ENCODE data around the gene ZPR1. TPM values are rescaled to one million over a fixed set of nuclear protein-coding genes. Genes with fewer than 3 reads are reported as not detected.

Gene ZPR1
- total and polyA plus RNA-seq, 4 donors, result 23.3 to 50.0 (median 37.9) TPM

DNA sequence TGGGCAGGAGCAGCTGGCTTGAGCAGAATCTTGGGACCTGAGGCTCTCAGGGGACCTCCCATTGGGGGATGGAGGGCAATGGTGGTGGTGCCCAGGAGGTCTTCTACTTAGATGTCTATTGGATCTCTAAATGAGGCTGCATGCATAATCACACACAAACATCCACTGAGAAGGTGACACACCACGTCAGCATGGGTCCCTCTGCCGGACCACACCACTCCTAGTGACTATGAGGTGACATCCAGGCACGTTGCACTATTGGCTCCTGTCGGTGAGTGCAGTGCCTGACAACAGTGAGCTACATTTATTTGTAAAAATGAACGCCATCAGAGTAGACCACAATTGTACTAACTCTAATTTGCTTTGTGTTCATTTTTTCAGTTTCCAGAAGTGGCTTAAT, 37.6 kb upstream of the ZPR1 start:
- H3K27me3 ChIP-seq (ENCODE audit: control insufficient read depth, insufficient read depth, low read length), result no peaks in the 10 kb centered on the region
- WGBS (ENCODE audit: insufficient coverage), result 81% methylated on average over 3 of the region's 5 CpGs
- DNase-seq (ENCODE audit: low read depth in 4 of 6, low spot score in 6 of 6), result no peak

DNA sequence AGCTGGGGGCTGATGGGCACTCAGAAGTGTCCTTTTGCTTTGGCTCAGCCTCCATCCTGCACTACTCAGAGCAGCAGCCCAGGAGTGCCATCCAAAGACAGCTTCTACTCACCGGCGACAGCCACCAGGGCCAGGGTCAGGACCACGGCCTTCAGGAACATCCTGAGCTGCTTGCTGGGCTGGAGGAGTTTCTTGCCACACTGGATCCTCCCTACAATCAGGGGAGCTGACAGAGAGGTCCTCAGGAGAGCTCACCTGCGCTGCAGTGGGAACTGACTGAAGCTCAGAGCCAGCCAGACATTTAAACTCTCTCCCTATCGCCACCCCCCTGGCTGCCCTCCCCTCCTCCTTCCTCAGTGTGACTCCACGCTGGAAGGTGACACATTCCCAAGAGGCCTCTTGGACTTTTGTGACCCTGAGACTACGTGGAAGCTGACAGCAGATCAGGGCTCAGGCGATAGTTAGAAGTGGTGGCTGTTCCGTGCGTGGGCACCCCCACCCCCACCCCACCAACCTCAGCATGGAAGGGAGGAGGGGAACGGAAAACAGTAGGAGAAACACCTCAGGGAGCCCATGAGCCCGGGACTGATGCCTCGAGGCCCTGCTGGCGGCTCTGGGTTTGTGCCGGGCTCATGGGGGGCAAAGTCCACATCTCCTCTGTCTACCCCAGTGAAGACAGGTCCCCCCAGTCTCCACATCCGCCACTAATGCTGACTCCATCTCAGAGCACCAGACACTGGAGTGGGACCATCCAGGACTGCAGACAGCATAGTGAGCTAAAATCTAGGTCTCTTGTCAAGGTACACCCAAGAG, 35.4 kb upstream of the ZPR1 start, which contains the start of gene APOA4:
Gene APOA4 (minus strand): TSS at position 274 of the 813 bp plus-strand sequence. CDS start 113 bp downstream, at position 161.
- Histone ChIP-seq H3K4me3 (ENCODE audit: low read depth, low read length) (no peak within 1 kb of the TSS), H3K9me3 (ENCODE audit: control insufficient read depth, insufficient read depth, low read length) (no peaks in the 10 kb centered on the region), H3K36me3 (ENCODE audit: control insufficient read depth, insufficient read depth, low read length) (no peaks in the 10 kb centered on the region), H3K27me3 (ENCODE audit: control insufficient read depth, insufficient read depth, low read length) (no peaks in the 10 kb centered on the region), H3K4me1 (ENCODE audit: control insufficient read depth, insufficient read depth, low read length) (peaks cover 10% of the 10 kb centered on the region), H3K27ac (ENCODE audit: low read depth, low read length) (no peak within 1 kb of the TSS)
- no peak for DNase-seq (ENCODE audit: low read depth in 4 of 6, low spot score in 6 of 6)
- 66% methylated on average over 11 of the region's 16 CpGs for WGBS (ENCODE audit: insufficient coverage)

More for the DNA sequence above, 37.6 kb upstream of the ZPR1 start:
- no peaks in the 10 kb centered on the region for H3K9me3 ChIP-seq (ENCODE audit: control insufficient read depth, insufficient read depth, low read length)
- peaks cover 24% of the 10 kb centered on the region for H3K4me1 ChIP-seq (ENCODE audit: control insufficient read depth, insufficient read depth, low read length)
- H3K27ac ChIP-seq (ENCODE audit: low read depth, low read length), result no peak overlapping the region
- H3K36me3 ChIP-seq (ENCODE audit: control insufficient read depth, insufficient read depth, low read length), result no peaks in the 10 kb centered on the region
- no peak overlapping the region for H3K4me3 ChIP-seq (ENCODE audit: low read depth, low read length)

DNA sequence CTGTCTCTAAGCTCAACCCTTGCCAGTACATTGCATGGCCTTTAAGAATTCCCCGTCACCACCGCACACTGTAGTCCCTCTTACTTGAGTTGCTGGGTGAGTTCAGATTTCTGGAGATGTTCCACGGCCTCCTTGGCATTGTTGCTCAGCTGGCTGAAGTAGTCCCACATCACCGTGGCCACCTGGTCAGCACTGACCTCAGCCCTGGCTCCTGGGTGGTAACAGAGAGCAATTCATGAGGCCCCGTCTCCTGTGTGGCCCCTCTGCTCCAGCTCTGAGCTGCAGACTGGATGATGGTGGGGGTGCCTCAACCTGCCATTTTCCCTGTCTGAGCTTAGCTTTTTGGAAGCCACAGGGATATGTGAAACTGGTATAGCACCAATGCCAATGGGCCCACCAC, 34.8 kb upstream of the ZPR1 start:
- Histone ChIP-seq H3K27ac (ENCODE audit: low read depth, low read length) (no peak overlapping the region), H3K27me3 (ENCODE audit: control insufficient read depth, insufficient read depth, low read length) (no peaks in the 10 kb centered on the region), H3K4me1 (ENCODE audit: control insufficient read depth, insufficient read depth, low read length) (peaks cover 10% of the 10 kb centered on the region), H3K9me3 (ENCODE audit: control insufficient read depth, insufficient read depth, low read length) (no peaks in the 10 kb centered on the region), H3K4me3 (ENCODE audit: low read depth, low read length) (no peak overlapping the region), H3K36me3 (ENCODE audit: control insufficient read depth, insufficient read depth, low read length) (no peaks in the 10 kb centered on the region)
- DNase-seq (ENCODE audit: low read depth in 4 of 6, low spot score in 6 of 6), result no peak
- 63% methylated on average over 5 of the region's 5 CpGs for WGBS (ENCODE audit: insufficient coverage)

GRCh38 chr11:116821050-116821918, 33.5 kb upstream of the ZPR1 start:
- DNase-seq (ENCODE audit: low read depth in 4 of 6, low spot score in 6 of 6), result no peak
- WGBS (ENCODE audit: insufficient coverage), result 94% methylated on average over 51 of the region's 51 CpGs

GRCh38 chr11:116819049-116819448, 31.2 kb upstream of the ZPR1 start:
- H3K9me3 ChIP-seq (ENCODE audit: control insufficient read depth, insufficient read depth, low read length), result no peaks in the 10 kb centered on the region
- no peaks in the 10 kb centered on the region for H3K36me3 ChIP-seq (ENCODE audit: control insufficient read depth, insufficient read depth, low read length)
- no peak overlapping the region for H3K4me3 ChIP-seq (ENCODE audit: low read depth, low read length)
- H3K27ac ChIP-seq (ENCODE audit: low read depth, low read length), result no peak overlapping the region
- WGBS (ENCODE audit: insufficient coverage), result 96% methylated on average over 6 of the region's 9 CpGs
- peaks cover 10% of the 10 kb centered on the region for H3K4me1 ChIP-seq (ENCODE audit: control insufficient read depth, insufficient read depth, low read length)
- H3K27me3 ChIP-seq (ENCODE audit: control insufficient read depth, insufficient read depth, low read length), result no peaks in the 10 kb centered on the region
- DNase-seq (ENCODE audit: low read depth in 4 of 6, low spot score in 6 of 6), result no peak

More at GRCh38 chr11:116821050-116821918, 33.5 kb upstream of the ZPR1 start:
- Histone ChIP-seq H3K27me3 (ENCODE audit: control insufficient read depth, insufficient read depth, low read length) (no peaks in the 10 kb centered on the region), H3K4me3 (ENCODE audit: low read depth, low read length) (no peak overlapping the region), H3K36me3 (ENCODE audit: control insufficient read depth, insufficient read depth, low read length) (no peaks in the 10 kb centered on the region), H3K9me3 (ENCODE audit: control insufficient read depth, insufficient read depth, low read length) (no peaks in the 10 kb centered on the region), H3K4me1 (ENCODE audit: control insufficient read depth, insufficient read depth, low read length) (peaks cover 10% of the 10 kb centered on the region), H3K27ac (ENCODE audit: low read depth, low read length) (no peak overlapping the region)

DNA sequence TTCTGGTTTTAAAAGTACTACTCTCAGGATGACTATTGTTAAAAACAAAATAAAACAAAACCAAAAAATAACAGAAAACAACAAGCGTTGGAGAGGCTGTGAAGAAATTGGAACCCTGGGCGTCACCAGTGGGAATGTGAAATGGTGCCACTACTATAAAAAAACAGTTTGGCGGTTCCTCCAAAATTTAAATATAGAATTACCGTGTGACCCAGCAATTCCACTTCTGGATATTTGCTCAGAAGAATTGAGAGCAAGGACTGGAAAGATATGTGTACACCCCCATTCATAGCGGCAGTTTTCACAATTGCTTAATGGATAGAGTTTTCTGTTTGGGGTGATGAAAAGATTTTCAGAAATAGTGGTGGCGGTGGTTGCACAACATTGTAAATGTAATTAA, 26.7 kb upstream of the ZPR1 start:
- 100% methylated on average over 1 of the region's 6 CpGs for WGBS (ENCODE audit: insufficient coverage)
- Histone ChIP-seq H3K27me3 (ENCODE audit: control insufficient read depth, insufficient read depth, low read length) (no peaks in the 10 kb centered on the region), H3K36me3 (ENCODE audit: control insufficient read depth, insufficient read depth, low read length) (no peaks in the 10 kb centered on the region), H3K4me1 (ENCODE audit: control insufficient read depth, insufficient read depth, low read length) (no peaks in the 10 kb centered on the region), H3K9me3 (ENCODE audit: control insufficient read depth, insufficient read depth, low read length) (no peaks in the 10 kb centered on the region), H3K4me3 (ENCODE audit: low read depth, low read length) (no peak overlapping the region), H3K27ac (ENCODE audit: low read depth, low read length) (no peak overlapping the region)
- no peak for DNase-seq (ENCODE audit: low read depth in 4 of 6, low spot score in 6 of 6)

GRCh38 chr11:116813781-116814471, 26.1 kb upstream of the ZPR1 start:
- no peaks in the 10 kb centered on the region for H3K9me3 ChIP-seq (ENCODE audit: control insufficient read depth, insufficient read depth, low read length)
- no peaks in the 10 kb centered on the region for H3K4me1 ChIP-seq (ENCODE audit: control insufficient read depth, insufficient read depth, low read length)
- H3K27ac ChIP-seq (ENCODE audit: low read depth, low read length), result no peak overlapping the region
- no peak overlapping the region for H3K4me3 ChIP-seq (ENCODE audit: low read depth, low read length)
- WGBS (ENCODE audit: insufficient coverage), result 76% methylated on average over 3 of the region's 5 CpGs
- DNase-seq (ENCODE audit: low read depth in 4 of 6, low spot score in 6 of 6), result no peak
- H3K36me3 ChIP-seq (ENCODE audit: control insufficient read depth, insufficient read depth, low read length), result no peaks in the 10 kb centered on the region
- H3K27me3 ChIP-seq (ENCODE audit: control insufficient read depth, insufficient read depth, low read length), result no peaks in the 10 kb centered on the region

DNA sequence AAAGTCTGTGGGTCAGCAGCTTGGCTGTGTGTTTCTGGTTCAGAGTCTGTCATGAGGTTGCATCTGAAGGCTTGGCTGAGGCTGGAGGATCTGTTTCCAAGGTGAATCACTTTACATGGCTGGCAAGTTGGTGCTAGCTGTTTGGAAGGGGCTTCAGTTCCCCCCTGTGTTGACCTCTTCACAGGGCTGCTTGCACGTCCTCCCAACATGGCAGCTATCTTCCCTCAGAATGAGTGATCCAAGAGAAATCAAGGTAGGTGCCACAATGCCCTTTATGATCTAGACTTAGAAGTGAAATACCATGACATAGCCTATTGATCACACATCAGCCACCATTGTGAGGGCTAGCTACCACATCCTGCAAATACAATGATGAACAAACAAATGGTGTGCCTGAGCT, 25.3 kb upstream of the ZPR1 start:
- no peaks in the 10 kb centered on the region for H3K9me3 ChIP-seq (ENCODE audit: control insufficient read depth, insufficient read depth, low read length)
- H3K36me3 ChIP-seq (ENCODE audit: control insufficient read depth, insufficient read depth, low read length), result no peaks in the 10 kb centered on the region
- H3K27me3 ChIP-seq (ENCODE audit: control insufficient read depth, insufficient read depth, low read length), result no peaks in the 10 kb centered on the region
- no peaks in the 10 kb centered on the region for H3K4me1 ChIP-seq (ENCODE audit: control insufficient read depth, insufficient read depth, low read length)
- H3K27ac ChIP-seq (ENCODE audit: low read depth, low read length), result no peak overlapping the region
- 90% methylated on average over 1 of the region's 1 CpG for WGBS (ENCODE audit: insufficient coverage)
- DNase-seq (ENCODE audit: low read depth in 4 of 6, low spot score in 6 of 6), result no peak
- H3K4me3 ChIP-seq (ENCODE audit: low read depth, low read length), result no peak overlapping the region

- WGBS (ENCODE audit: insufficient coverage), result no CpG with 5 or more reads among the region's 4 CpGs
- Histone ChIP-seq H3K36me3 (ENCODE audit: control insufficient read depth, insufficient read depth, low read length) (no peaks in the 10 kb centered on the region), H3K27me3 (ENCODE audit: control insufficient read depth, insufficient read depth, low read length) (no peaks in the 10 kb centered on the region), H3K4me1 (ENCODE audit: control insufficient read depth, insufficient read depth, low read length) (no peaks in the 10 kb centered on the region), H3K4me3 (ENCODE audit: low read depth, low read length) (no peak overlapping the region), H3K27ac (ENCODE audit: low read depth, low read length) (no peak overlapping the region), H3K9me3 (ENCODE audit: control insufficient read depth, insufficient read depth, low read length) (no peaks in the 10 kb centered on the region)
- no peak for DNase-seq (ENCODE audit: low read depth in 4 of 6, low spot score in 6 of 6)
These were observed 24.3 kb upstream of the ZPR1 start for GRCh38 chr11:116812109-116812508.

All from spinal cord (tissue), 10 donors.